HG03460 (cell line): Measurements from ENCODE around the gene YWHAH.
"Not testable (repeated sequence)": the region's sequence is repeated elsewhere in the genome, so short reads cannot be mapped to it uniquely, and the experiment has no call there.

ENCODE experiments used
- ATAC-seq: cut with Tn5 transposase; IDR thresholded peaks from one replicate; pipeline ENCODE4 v1.9.1; 2021; ENCODE audit not compliant: unreplicated experiment

The YWHAH gene

DNA sequence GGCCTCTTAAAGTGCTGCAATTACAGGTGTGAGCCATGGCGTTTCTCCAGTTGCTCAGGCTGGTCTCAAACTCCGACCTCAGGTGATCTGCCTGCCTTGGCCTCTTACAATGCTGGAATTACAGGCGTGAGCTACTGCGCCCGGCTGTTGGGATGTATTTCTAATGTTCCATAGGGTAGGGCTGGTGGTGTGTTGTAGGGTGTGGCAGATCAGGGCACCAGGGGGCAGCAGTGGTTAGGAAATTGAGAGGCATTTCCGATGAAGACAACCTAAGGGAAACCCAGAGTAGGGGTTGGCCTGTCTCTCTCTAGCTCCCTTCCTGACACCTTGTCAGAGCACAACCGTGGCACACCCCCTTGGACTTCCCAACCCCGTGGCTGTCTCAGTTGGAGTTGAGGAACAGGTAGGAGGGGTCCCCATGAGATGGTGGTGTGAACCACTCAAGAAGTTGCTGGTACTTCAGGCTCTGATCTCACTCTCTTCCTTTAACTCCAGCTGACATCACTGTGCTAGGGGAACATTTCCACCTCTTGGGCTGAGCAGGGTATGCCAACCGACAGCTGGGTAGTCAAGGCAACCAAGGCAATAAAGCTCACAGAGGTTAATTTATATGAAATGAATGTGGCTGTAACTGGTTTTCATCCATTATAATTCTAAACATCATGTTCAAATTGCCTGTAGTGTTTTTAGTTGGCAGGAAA, 33.0 kb downstream of the YWHAH start:
- ATAC-seq = no peak

DNA sequence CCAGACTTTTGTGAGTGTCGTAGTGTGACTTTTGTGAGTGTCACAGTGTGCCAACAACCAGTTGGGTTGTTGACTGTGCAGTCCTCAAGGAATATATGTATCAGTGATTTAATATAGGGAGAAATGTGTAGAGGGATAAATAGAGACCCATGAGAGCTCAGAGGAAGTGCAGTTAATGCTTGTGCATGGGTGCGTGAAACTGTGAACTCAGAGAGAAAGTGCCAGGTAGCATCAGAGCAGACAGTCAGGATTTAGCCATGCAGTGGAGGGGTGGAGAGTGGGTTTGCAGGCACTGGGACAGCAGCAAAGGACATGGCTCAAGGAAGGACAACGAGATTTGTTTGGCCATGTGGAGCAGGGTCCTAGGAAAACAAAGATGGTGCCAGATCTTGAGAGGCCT, 33.6 kb downstream of the YWHAH start:
- no peak for ATAC-seq

DNA sequence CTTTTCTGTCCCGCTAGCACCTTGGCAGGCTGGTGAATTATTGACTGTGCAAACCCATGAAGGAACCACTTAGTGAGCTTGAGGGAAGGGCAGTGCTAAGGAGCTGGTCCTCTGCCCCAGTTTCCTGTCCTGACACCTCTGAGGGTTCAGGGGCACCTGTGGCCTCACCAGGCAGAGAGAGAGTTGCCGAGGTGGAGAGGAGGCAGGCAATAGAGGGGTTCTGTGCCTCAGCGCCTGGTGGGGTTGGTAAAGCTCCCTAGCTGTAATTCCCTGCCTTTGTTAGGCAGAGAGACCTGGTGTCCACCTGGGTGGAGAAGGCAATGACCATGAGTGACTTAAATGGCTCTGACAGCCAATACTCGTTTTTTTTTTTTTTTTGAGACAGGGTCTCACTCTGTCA, 36.3 kb downstream of the YWHAH start:
- ATAC-seq = no peak

DNA sequence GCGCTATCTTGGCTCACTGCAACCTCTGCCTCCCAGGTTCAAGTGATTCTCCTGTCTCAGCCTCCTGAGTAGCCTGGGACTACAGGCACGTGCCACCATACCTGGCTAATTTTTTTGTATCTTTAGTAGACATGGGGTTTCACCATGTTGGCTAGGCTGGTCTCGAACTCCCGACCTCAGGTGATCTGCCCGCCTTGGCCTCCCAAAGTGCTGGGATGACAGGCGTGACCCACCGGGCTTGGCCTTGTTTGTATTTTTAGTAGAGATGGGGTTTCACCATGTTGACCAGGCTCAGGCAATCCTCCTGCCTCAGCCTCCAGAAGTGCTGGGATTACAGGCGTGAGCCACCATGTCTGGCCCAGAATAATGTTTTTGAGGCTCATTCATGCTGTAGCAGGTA, 37.6 kb downstream of the YWHAH start:
- not testable (repeated sequence) for ATAC-seq

DNA sequence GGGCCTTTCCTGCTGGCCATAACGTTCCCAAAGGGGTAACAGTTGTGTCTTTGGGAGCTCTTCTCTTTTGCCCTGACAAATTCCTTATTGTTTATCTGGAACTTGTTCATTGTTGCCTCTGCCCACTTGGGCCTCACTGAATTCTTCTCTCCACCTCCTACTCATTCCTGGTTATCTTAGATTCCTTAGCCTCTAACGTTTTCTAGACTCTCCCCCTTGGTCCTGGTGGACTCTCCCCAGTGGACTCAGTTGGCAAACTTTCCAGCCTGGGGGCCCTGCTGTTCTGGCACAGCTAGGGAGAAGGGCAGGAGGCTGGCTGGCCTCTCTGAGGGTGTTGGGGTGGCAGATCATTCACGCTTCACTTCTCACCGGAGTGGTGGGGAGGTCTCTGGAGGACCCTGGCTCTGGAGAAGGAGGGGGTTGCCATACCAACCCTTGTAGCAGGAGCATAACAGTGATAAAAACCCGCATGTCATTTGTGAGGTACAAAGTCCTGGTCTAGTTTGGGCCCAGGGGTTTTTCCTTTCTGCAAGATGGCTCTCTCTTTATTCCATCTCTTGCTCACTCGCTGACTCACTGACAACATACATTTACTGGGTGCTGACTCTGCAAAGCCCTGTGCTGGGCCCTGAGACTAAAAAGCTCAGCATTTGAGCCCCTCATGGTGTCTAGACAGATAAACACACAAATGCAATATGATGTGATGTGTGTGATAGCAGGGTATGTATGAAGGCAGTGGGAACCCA, 39.7 kb downstream of the YWHAH start:
- no peak for ATAC-seq

DNA sequence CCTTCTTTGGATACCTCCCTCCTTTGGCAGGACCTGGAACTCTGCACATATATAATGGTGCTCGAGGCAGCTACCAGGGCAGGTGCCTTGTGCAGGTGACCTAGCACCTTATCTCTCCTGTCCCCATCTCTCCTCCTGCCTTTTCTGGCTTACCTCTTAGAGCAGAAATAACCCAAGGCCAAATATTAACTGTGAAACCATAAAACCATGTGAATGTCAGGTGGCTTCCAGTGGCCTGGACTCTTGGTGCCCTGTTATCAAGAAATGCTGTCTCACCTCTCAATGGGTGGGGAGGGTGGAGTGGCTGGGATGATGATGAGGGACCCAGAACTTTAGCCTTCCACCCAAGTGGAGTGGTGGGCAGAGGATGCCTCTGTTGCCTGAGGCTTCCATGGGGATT, 42.9 kb downstream of the YWHAH start:
- no peak for ATAC-seq

DNA sequence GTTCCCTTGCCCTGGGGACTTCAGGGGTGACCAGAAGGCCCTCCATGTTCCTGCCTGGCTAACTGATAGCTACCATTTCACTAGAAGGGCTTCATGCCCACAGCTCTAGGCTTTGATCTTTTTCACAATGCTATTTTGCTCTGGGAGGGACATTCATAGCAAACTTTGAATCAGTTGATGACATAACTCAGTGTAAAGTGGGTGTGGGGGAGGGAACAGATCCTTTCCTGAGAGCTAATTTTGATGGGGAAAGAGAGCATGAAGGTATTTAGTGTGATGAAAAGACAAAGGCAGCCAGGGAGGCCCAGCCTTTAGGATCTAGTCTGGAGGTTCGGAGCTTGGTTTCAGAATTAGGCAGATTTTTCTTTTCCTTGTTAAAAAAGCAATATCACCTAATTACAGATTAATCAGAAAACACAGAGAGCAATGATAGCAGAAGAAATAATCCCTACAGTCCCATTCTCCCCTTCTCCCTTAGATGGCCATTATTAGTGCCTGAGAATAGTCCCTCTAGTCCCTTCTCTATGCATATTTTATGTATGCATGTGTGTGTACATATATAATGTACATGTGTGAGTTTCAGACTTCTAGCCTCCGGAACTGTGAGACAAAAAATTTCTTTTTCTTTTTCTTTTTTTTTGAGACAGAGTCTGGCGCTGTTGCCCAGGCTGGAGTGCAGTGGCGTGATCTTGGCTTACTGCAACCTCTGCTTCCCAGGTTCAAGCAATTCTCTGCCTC, 46.9 kb downstream of the YWHAH start:
- ATAC-seq = no peak

DNA sequence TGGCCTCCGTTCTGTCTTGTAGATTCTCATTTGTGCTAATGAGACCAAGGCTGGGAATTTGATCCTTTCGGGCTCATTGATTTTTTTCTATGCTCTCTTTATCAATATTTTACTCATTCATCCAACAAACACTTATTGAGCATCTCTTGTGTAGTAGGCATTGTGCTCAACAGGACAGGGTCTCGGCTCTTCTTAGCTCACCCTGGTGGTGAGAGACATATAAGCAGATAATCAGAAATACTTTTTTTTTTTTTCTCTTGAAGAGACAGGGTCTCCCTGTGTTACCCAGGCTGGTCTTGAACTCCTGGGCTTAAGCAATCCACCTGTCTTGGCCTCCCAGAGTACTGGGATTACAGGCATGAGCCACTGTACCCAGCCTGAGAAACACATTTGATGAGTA, 50.7 kb downstream of the YWHAH start:
- ATAC-seq = no peak

DNA sequence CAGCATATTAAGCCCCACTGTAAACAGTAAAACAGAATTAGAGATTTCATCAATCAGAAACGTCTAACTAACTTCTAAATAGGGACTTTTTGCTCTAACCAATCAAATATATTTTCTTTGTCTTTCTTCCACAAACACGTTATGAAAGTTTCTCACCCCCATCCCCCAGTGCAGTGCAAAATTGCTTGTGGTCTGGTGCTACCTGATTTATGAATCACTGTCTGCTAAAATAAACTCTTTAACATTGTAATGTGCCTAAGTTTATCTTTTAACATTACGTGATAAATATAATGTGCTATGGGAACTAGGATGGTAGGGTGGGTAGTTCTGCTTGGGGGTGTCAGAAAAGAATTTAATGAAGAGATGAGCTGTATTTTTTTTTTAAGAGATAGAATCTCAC, 51.5 kb downstream of the YWHAH start:
- no peak for ATAC-seq

DNA sequence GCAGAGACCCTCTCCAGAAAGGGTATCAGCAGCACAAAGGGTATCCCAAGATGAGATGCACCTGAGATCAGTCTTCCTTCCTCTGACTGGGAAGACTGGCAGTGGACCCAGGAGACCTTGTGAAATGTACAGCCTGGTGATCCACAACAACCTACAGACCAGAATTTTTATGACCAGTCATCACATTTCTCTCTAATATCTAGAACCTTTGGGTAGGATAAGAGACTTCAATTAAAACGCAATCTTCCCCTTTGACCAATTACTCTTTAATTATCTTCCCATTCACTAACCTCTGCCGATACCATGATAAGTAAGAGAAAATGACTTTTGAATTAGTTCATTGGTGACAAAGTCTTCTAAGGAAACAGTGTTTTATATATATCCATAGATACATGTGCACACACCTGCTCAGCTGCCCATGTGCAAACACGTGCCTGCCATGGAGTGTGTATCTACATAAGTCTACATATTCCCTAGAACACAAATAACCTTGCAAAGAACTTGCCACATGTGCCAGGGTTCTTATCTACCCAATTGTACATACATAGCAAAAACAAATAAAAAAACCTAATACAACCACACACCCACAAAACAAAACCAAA, 54.5 kb downstream of the YWHAH start:
- ATAC-seq = no peak

DNA sequence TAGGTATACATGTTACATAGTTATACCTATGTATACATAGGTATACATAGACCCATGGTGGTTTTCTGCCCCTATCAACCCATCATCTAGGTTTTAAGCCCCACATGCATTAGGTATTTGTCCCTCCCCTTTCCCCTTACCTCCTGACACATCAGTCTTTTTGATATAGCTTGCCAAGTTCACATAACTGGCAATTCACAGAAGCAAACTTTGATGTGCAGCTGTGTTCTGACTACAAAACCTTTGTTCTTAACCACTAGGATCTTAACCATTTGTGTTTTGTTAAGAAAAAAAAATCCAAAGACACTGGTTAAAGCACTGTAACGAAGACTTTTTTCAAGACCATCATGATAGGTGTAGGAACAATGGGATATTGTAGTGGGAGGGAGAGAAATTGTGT, 55.8 kb downstream of the YWHAH start:
- ATAC-seq = no peak

DNA sequence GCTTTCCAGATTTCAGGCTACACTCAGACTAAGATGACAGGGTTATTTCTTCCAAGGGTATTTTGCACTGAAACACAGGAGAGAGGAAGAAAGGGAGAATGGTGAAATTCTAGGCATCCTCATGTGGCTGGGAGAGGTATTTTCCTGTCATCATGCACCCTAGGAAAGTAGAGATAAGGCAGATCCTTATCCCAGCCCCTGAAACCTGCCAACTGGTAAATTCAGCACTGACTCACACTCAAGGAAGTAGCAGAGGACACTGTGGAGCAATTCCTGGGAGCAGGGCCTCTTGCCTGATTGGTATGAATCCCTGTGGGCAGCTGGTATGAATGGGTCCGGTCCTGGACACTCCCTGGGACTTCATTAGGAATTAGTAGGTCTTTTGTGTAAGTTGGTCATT, 61.1 kb downstream of the YWHAH start:
- no peak for ATAC-seq
